Middle frontal gyrus (tissue), 1 donor: ENCODE measurements around the gene PNMA8C.
"Not testable (repeated sequence)": the region's sequence is repeated elsewhere in the genome, so short reads cannot be mapped to it uniquely, and the experiment has no call there.

Experiments used
- DNase-seq: peaks from one replicate; pipeline ENCODE4 v3.0.0-alpha.2; 2015; ENCODE audit warnings: low spot score; ENCODE audit errors: extremely low spot score

Gene PNMA8C

DNA sequence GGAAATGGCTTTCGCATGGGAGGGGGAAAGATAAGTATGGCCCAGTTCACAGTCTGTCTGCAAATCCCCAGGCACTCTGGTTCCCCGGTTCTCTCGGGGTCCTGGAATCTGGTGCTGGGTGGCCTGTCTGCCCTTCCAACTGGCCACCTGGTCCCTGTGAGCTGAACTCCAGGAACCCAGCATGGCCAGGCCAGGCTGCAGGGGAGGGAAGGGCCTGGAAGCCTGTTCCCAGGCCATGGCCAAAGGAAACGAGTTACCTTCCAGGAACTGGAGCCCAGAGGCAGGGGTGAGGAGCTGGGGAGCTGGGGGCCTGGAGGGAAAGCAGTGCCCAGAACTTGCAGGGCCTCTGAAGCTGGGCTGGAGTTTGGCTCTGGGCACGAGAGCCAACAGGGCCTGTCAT, 19.1 kb upstream of the PNMA8C start:
- DNase-seq = no peak

DNA sequence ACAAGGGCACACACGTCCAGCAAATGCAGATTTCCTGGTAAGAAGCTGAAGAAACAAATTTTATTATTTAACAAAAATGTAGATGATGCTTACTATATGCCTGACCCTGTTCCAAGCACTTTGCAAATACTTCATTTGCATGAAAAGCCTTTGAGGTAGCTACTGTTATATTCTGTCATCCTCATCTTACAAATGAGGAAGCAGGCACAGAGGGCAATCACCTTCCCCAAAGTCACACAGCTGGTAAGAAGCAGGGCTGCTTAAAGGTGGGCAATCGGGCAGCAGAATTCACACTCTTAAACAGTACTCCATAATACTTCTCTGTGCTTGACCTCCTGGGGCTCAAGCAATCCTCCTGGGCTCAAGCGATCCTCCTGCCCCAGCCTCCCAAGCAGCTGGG, 18.3 kb upstream of the PNMA8C start:
- DNase-seq = no peak

DNA sequence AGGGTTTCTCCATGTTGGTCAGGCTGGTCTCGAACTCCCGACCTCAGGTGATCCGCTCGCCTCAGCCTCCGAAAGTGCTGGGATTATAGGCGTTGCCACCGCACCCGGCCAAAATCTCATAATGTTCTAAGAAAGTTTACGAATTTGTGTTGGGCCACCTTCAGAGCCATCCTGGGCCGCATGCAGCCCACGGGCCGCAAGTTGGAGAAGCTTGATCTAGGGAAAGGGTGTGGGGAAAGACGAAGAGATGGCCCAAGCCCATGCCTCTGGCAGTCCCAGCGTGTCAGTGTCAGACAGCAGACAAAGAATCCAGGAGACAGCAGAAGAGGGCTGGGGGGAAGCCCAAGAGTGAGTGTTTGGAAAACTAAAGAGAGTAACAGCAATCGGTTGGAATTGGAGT, 17.3 kb upstream of the PNMA8C start:
- DNase-seq = no peak

- DNase-seq = no peak
Measured at GRCh38 chr19:46442808-46443450, 14.2 kb upstream of the PNMA8C start.

DNA sequence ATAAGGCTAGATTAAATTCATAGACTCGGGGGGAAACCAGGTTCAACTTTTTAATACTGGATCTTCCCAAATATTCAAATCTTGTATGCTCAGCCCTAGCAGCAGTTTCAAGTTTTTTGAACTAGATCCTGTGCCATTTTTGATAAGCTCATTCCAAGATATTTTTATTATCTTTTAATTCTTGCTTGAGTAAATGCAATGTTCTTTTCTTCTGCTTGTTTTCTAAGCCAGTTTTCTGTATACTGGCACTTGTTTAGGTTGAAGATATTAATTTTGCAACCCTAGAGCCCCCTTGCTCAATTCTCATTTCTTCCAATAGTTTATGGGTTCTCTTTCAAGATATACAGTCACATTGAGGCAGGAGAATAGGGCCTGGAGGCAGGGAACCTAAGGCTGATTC, 13.1 kb upstream of the PNMA8C start:
- no peak for DNase-seq

DNA sequence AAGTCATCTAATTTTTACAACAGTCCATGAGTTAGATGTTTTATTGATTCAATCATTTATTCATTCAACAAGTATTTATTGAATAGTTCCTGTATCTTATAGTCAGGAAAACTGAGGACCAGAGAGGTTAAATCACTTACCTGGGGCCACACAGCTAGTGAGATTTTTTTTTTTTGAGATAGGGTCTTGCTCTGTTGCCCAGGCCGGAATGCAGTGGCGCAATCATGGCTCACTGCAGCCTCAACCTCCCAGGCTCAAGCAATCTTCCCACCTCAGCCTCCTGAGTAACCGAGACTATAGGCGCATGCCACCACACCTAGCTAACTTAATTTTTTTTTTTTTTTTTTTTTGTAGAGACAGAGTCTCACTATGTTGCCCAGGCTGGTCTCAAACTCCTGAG, 7.0 kb upstream of the PNMA8C start:
- DNase-seq = not testable (repeated sequence)

- DNase-seq = peak; percentile 56
Measured at GRCh38 chr19:46435009-46435408, 6.3 kb upstream of the PNMA8C start.

DNA sequence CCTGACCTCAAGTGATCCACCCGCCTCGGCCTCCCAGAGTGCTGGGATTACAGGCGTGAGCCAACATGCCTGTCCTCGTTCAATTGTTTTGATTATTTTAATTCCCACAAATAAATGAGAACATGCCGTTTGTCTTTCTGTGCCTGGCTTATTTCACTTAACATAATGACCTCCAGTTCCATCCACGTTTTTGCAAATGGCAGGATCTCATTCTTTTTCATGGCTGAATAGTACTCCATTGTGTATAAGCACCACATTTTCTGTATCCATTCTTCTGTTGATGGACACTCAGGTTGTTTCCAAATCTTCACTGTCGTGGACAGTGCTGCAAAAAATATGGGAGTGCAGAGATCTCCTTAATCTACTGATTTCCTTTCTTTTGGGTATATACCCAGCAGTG, 4.7 kb upstream of the PNMA8C start:
- DNase-seq = not testable (repeated sequence)

- no peak for DNase-seq
Measured at GRCh38 chr19:46431824-46432223, 3.1 kb upstream of the PNMA8C start.

GRCh38 chr19:46429999-46430398, 1.3 kb upstream of the PNMA8C start:
- no peak for DNase-seq

GRCh38 chr19:46427518-46428045, 1.2 kb downstream of the PNMA8C start:
- DNase-seq = no peak

GRCh38 chr19:46426506-46427162, 2.1 kb downstream of the PNMA8C start:
- peak; percentile 68 for DNase-seq

- DNase-seq = no peak
Measured at GRCh38 chr19:46426035-46426505, 2.7 kb downstream of the PNMA8C start.

- no peak for DNase-seq
Measured at GRCh38 chr19:46423188-46423587, 5.5 kb downstream of the PNMA8C start.

- no peak for DNase-seq
Measured at GRCh38 chr19:46422344-46422743, 6.4 kb downstream of the PNMA8C start.

GRCh38 chr19:46420056-46420455, 8.7 kb downstream of the PNMA8C start:
- DNase-seq = no peak

GRCh38 chr19:46415804-46416709, 12.7 kb downstream of the PNMA8C start:
- not testable (repeated sequence) for DNase-seq

DNA sequence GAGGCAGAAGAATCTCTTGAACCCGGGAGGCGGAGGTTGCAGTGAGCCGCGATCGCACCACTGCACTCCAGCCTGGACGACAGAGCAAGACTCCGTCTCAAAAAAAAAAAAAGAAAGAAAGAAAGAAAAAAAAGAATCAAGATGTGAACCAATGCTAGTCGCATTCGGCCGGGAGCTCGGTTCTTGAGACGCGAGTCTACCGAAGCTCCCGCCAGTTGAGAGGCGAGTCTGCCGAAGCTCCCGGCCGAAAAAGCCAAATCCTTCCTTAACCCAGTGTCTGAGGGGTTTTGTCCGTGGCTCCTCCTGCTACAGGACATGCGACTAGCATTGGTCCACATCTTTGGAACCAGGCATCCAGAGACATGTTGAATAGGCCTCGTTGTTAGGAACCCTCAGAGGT, 13.8 kb downstream of the PNMA8C start:
- not testable (repeated sequence) for DNase-seq

GRCh38 chr19:46413262-46414031, 15.3 kb downstream of the PNMA8C start, which contains the start of gene CCDC8:
Gene CCDC8 (minus strand): TSS chr19:46413564. CDS start chr19:46412810, 754 bp downstream.
- no peak for DNase-seq

- no peak for DNase-seq
Measured at GRCh38 chr19:46412650-46413261, 16.0 kb downstream of the PNMA8C start.
